HG02678 (cell line): ENCODE data around the gene PSMB5.
"Not testable (repeated sequence)": the region's sequence is repeated elsewhere in the genome, so short reads cannot be mapped to it uniquely, and the experiment has no call there.

Experiments
- ATAC-seq: cut with Tn5 transposase; IDR thresholded peaks from one replicate; pipeline ENCODE4 v1.9.1; 2021; ENCODE audit warnings: mild to moderate bottlenecking, moderate library complexity; ENCODE audit not compliant: unreplicated experiment

PSMB5 gene

GRCh38 chr14:23020143-23021128, 14.3 kb downstream of the PSMB5 start:
- ATAC-seq, result no peak

GRCh38 chr14:23018107-23018506, 16.6 kb downstream of the PSMB5 start:
- no peak for ATAC-seq

- no peak for ATAC-seq
Measured at GRCh38 chr14:23017091-23017490, 17.6 kb downstream of the PSMB5 start.

GRCh38 chr14:23015618-23016017, 19.1 kb downstream of the PSMB5 start:
- no peak for ATAC-seq

GRCh38 chr14:23013749-23014054, 21.0 kb downstream of the PSMB5 start:
- not testable (repeated sequence) for ATAC-seq

- ATAC-seq, result no peak
Measured at GRCh38 chr14:23013054-23013748, 21.5 kb downstream of the PSMB5 start.

GRCh38 chr14:23009939-23010726, 24.6 kb downstream of the PSMB5 start, which contains the start of gene C14orf93:
C14orf93 (minus strand) TSS chr14:23010143; CDS start chr14:22999023, 11,120 bp downstream.
- ATAC-seq, result peak; percentile 41

GRCh38 chr14:23009483-23009938, 25.2 kb downstream of the PSMB5 start:
- ATAC-seq, result no peak

- ATAC-seq, result no peak
Measured at GRCh38 chr14:23008831-23009230, 25.9 kb downstream of the PSMB5 start.

GRCh38 chr14:23006544-23007419, 27.9 kb downstream of the PSMB5 start:
- ATAC-seq, result peak; percentile 96

GRCh38 chr14:23006188-23006534, 28.5 kb downstream of the PSMB5 start:
- no peak for ATAC-seq

- no peak for ATAC-seq
Measured at GRCh38 chr14:23005451-23006187, 29.1 kb downstream of the PSMB5 start.

- not testable (repeated sequence) for ATAC-seq
Measured at GRCh38 chr14:23004274-23004673, 30.4 kb downstream of the PSMB5 start.

GRCh38 chr14:23002592-23002991, 32.1 kb downstream of the PSMB5 start:
- no peak for ATAC-seq

- no peak for ATAC-seq
Measured at GRCh38 chr14:23000860-23001259, 33.8 kb downstream of the PSMB5 start.

GRCh38 chr14:22998329-22999012, 36.2 kb downstream of the PSMB5 start:
- no peak for ATAC-seq

GRCh38 chr14:22997676-22998323, 36.9 kb downstream of the PSMB5 start:
- no peak for ATAC-seq
